ENCODE results near the gene DNAJC3. TPM values are rescaled to one million over a fixed set of nuclear protein-coding genes. Genes with fewer than 3 reads are reported as not detected.
"Not testable (repeated sequence)": the region's sequence is repeated elsewhere in the genome, so short reads cannot be mapped to it uniquely, and the experiment has no call there.

Gene DNAJC3
- total RNA-seq, 4 donors from 2014 or later: 42.9 to 46.3 (median 46.0) TPM

DNA sequence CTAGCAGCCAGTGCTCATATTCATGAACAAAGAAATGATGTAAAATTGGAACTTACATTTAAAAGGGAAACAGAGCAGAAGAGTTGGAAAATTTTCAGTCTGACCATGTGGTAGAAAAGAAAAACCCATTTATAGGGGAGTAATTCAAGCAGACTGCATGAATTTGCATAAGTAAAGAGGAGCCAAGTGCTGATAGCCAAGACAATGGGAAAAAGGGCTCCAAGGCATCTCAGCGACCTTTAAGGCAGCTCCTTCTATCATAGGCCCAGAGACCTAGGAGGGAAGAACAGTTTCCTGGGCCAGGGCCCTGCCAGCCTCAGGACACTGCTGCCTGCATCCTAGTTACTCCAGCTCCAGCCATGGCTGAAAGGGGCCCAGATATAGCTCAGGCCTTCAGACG, 7.5 kb downstream of the DNAJC3 start:
- Histone ChIP-seq H3K27me3 (no peaks in the 10 kb centered on the region), H3K27ac (no peak overlapping the region), H3K9me3 (peaks cover 0 to 15% (median 0%) of the 10 kb centered on the region in 4 donors), H3K36me3 (no peaks in the 10 kb centered on the region), H3K4me3 (no peak overlapping the region), H3K4me1 (peaks cover 0 to 32% (median 6%) of the 10 kb centered on the region in 4 donors)
- DNase-seq (ENCODE audit: low spot score in 2 of 2): no peak
- 68% methylated on average over 2 of the region's 2 CpGs for WGBS, 2 donors
- no peak for TF ChIP-seq POLR2A (IDR thresholded peaks at IDR 0.05)
- TF ChIP-seq, protein P1, sequence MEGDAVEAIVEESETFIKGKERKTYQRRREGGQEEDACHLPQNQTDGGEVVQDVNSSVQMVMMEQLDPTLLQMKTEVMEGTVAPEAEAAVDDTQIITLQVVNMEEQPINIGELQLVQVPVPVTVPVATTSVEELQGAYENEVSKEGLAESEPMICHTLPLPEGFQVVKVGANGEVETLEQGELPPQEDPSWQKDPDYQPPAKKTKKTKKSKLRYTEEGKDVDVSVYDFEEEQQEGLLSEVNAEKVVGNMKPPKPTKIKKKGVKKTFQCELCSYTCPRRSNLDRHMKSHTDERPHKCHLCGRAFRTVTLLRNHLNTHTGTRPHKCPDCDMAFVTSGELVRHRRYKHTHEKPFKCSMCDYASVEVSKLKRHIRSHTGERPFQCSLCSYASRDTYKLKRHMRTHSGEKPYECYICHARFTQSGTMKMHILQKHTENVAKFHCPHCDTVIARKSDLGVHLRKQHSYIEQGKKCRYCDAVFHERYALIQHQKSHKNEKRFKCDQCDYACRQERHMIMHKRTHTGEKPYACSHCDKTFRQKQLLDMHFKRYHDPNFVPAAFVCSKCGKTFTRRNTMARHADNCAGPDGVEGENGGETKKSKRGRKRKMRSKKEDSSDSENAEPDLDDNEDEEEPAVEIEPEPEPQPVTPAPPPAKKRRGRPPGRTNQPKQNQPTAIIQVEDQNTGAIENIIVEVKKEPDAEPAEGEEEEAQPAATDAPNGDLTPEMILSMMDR (IDR thresholded peaks at IDR 0.05): no peak
- no peak for TF ChIP-seq EP300 (IDR thresholded peaks at IDR 0.05)

DNA sequence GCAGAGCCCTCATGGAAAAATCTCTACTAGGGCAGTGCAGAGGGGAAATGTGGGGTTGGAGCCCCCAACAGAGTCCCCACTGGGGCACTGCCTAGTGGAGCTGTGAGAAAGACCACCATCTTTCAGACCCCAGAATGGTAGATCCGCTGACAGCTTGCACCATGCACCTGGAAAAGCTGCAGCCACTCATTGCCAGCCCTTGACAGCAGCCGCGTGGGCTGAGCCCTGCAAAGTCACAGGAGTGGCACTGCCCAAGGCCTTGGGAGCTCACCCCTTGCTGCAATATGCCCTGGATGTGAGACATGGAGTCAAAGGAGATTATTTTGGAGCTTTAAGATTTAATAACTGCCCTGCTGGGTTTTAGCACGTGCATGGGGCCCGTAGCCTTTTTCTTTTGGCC, 8.0 kb downstream of the DNAJC3 start:
- H3K36me3 ChIP-seq: not testable (repeated sequence)

DNA sequence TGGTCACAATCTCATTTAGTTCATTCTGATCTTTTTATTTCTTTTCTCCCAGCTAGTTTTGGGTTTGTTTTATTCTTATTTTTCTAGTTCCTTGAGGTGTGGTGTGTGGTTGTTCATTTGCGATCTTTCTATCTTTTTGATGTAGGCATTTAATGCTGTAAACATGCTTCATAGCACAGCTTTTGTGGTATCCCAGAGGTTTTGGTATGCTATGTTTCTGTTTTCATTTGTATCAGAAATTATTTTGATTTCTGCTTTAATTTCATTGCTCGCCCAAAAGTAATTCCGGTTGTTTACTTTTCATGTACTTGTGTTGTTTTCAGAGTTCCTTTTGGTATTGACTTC, 12.6 kb downstream of the DNAJC3 start:
- Histone ChIP-seq H3K4me3 (no peak overlapping the region), H3K27me3 (no peaks in the 10 kb centered on the region), H3K27ac (no peak overlapping the region), H3K9me3 (peaks cover 0 to 15% (median 0%) of the 10 kb centered on the region in 4 donors), H3K36me3 (no peaks in the 10 kb centered on the region), H3K4me1 (peaks cover 0 to 9% (median 3%) of the 10 kb centered on the region in 4 donors)
- WGBS, 2 donors: 74 to 81% methylated on average over 3 of the region's 3 CpGs
- TF ChIP-seq, protein P1 (IDR thresholded peaks at IDR 0.05): no peak
- TF ChIP-seq POLR2A (IDR thresholded peaks at IDR 0.05) (no peak), EP300 (IDR thresholded peaks at IDR 0.05) (no peak)
- no peak for DNase-seq (ENCODE audit: low spot score in 2 of 2)

More for the DNA sequence above, 8.0 kb downstream of the DNAJC3 start:
- Histone ChIP-seq H3K4me1 (peaks cover 0 to 30% (median 6%) of the 10 kb centered on the region in 4 donors), H3K9me3 (peaks cover 0 to 15% (median 0%) of the 10 kb centered on the region in 4 donors)
- 96 to 100% methylated on average over 4 to 5 of the region's 5 CpGs for WGBS, 2 donors
- not testable (repeated sequence) for H3K4me3 ChIP-seq; DNase-seq (ENCODE audit: low spot score in 2 of 2); H3K27me3 ChIP-seq; H3K27ac ChIP-seq

DNA sequence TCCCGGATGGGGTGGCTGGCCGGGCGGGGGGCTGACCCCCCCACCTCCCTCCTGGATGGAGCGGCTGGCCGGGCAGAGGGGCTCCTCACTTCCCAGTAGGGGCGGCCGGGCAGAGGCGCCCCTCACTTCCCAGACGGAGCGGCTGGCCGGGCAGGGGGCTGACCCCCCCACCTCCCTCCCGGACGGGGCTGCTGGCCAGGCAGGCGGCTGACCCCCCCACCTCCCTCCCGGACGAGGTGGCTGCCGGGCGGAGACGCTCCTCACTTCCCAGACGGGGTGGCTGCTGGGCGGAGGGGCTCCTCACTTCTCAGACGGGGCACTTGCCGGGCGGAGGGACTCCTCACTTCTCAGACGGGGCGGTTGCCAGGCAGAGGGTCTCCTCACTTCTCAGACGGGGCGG, 14.0 kb downstream of the DNAJC3 start:
- not testable (repeated sequence) for H3K4me1 ChIP-seq; H3K4me3 ChIP-seq; DNase-seq (ENCODE audit: low spot score in 2 of 2); H3K27me3 ChIP-seq; H3K36me3 ChIP-seq; H3K27ac ChIP-seq
- WGBS, 2 donors: 90% methylated on average over 2 of the region's 28 CpGs; no CpG with 5 or more reads in 1 of the 2 donors
- H3K9me3 ChIP-seq: peaks cover 0 to 14% (median 0%) of the 10 kb centered on the region in 4 donors

DNA sequence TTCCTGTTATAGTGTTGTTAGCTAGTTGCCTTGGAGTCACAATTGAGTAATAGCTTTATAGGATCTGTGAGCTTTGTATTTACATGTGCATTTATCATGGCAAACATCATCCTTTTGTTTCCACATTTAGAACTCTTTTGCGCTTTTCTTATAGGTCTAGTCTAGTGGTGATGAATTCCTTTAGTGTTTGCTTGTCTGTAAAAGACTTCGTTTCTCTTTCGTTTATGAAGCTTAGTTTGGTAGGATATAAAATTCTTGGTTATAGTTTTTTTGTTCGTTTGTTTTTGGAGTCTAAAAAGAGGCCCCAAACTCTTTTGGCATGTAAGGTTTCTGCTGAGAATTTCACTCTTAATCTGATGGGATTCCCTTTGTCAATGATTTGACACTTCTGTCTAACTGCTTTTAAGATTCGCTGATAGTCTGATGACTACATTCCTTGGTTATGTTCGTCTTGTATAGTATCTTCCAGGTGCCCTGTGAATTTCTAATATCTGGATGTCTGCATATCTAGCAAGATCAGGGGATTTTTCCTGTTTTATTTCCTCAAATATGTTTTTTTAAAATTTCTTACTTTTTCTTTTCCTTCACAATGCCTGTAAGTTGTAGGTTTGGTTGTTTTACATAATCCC, 20.2 kb downstream of the DNAJC3 start:
- TF ChIP-seq, protein P1 (IDR thresholded peaks at IDR 0.05): no peak
- TF ChIP-seq EP300 (IDR thresholded peaks at IDR 0.05): no peak
- Histone ChIP-seq H3K27me3 (no peaks in the 10 kb centered on the region), H3K27ac (no peak overlapping the region), H3K4me1 (no peaks in the 10 kb centered on the region), H3K4me3 (no peak overlapping the region), H3K36me3 (no peaks in the 10 kb centered on the region), H3K9me3 (peaks cover 0 to 13% (median 6%) of the 10 kb centered on the region in 4 donors)
- DNase-seq (ENCODE audit: low spot score in 2 of 2): no peak
- WGBS, 2 donors: 96% methylated on average over 6 of the region's 6 CpGs

DNA sequence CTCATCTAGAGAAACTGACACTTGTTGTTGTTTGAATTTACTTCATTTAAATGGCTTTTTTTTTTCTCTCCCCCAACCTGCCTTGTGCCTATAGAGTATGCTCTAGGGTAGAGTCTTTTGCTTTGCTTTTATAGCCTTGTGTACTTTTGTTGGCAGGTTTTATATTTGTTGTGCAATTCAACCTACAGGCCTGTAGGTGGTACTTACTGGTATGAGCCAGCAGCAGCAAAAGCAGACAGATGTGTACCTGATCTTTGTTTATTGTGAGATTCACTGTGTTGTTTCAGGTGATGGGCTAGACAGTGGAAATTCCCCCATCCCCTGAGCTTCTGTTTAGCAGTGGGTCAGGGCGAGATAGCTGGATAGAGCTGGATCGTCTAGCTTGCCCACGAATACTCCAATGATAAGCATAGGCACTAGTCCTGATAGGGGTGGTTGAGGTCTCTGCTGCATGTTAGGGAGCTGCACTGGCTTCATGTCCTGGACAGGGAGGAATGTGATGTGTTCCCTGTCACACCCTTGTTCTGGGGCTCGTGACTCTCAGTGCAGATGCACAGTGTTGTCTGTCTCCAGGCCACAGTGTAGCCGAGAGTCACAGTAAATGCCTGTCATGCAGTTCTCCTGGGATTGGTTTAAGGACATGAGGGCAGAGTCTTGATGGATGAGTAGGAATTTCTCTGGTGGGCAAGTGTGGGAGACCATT, 21.3 kb downstream of the DNAJC3 start:
- H3K27ac ChIP-seq: no peak overlapping the region

More for the DNA sequence above, 21.3 kb downstream of the DNAJC3 start:
- Histone ChIP-seq H3K27me3 (no peaks in the 10 kb centered on the region), H3K4me3 (no peak overlapping the region), H3K4me1 (no peaks in the 10 kb centered on the region), H3K36me3 (no peaks in the 10 kb centered on the region), H3K9me3 (peaks cover 0 to 13% (median 6%) of the 10 kb centered on the region in 4 donors)
- 90% methylated on average over 5 of the region's 5 CpGs for WGBS, 2 donors
- no peak for DNase-seq (ENCODE audit: low spot score in 2 of 2)
- no peak for TF ChIP-seq POLR2A (IDR thresholded peaks at IDR 0.05)
- no peak for TF ChIP-seq EP300 (IDR thresholded peaks at IDR 0.05)
- TF ChIP-seq, protein P1 (IDR thresholded peaks at IDR 0.05): no peak
